ENCODE measurements around the gene SIRPG.

- TF ChIP-seq POLR2AphosphoS5 (IDR thresholded peaks at IDR 0.05; ENCODE audit: low read depth) (peak; percentile 97), CTCF (IDR thresholded peaks at IDR 0.05; ENCODE audit: insufficient read depth, low read length) (no peak), REST (IDR thresholded peaks at IDR 0.05; ENCODE audit: insufficient replicate concordance, low read depth) (peak; percentile 31), GABPA (IDR thresholded peaks at IDR 0.05; ENCODE audit: low read depth) (0 out of 2 replicates have a peak, but pooled peaks have one; percentile 47)
These were observed 37.6 kb downstream of the SIRPG start, which contains the start of gene SIRPB1 for GRCh38 chr20:1619861-1620444.

All from HL-60 (cell line).